Heart left ventricle (tissue), 16 donors: Measurements from ENCODE around the gene DYSF. TPM values are rescaled to one million over a fixed set of nuclear protein-coding genes. Genes with fewer than 3 reads are reported as not detected.

Experiments used
- ATAC-seq, 4 donors: fragments of 200-7000 bp; cut with Tn5 transposase; one replicate each; pipeline ENCODE4 v1.9.1; 2020 to 2022; ENCODE audit warnings: moderate library complexity in 4 of 4, mild to moderate bottlenecking in 3 of 4, moderate number of reproducible peaks in 1 of 4
- DNase-seq, 5 donors: peaks; one replicate each; pipeline ENCODE4 v3.0.0-alpha.2; 2020
- H3K27ac ChIP-seq, 12 donors: fragments of 200-600 bp; sonication (generic) in 4 of 12; one replicate each; pipeline versions ENCODE4 v1.5.0 to v1.8.0; 2016 to 2022; ENCODE audit warnings: mild to moderate bottlenecking in 2 of 12
- H3K27me3 ChIP-seq, 9 donors: fragments of 200-600 bp; sonication (generic) in 2 of 9; one replicate each; pipeline versions ENCODE4 v1.5.1 to v1.8.0; 2016 to 2022; ENCODE audit warnings: mild to moderate bottlenecking in 3 of 9
- H3K36me3 ChIP-seq, 9 donors: fragments of 200-600 bp; sonication (generic) in 2 of 9; one replicate each; pipeline versions ENCODE4 v1.5.0 to v1.8.0; 2018 to 2022; ENCODE audit warnings: mild to moderate bottlenecking in 2 of 9
- H3K4me1 ChIP-seq, 12 donors: fragments of 200-600 bp; sonication (generic) in 4 of 12; one replicate each; pipeline versions ENCODE4 v1.5.0 to v1.8.0; 2016 to 2022; ENCODE audit warnings: mild to moderate bottlenecking in 3 of 12
- H3K4me3 ChIP-seq, 12 donors: fragments of 200-600 bp; sonication (generic) in 4 of 12; one replicate each; pipeline versions ENCODE4 v1.5.0 to v1.8.0; 2017 to 2022; ENCODE audit warnings: mild to moderate bottlenecking in 9 of 12, moderate library complexity in 4 of 12
- H3K9me3 ChIP-seq, 12 donors: fragments of 200-600 bp; sonication (generic) in 4 of 12; one replicate each; pipeline versions ENCODE4 v1.5.0 to v1.8.0; 2016 to 2022; ENCODE audit warnings: mild to moderate bottlenecking in 1 of 12
- CTCF ChIP-seq, 12 donors: fragments of 200-600 bp; sonication (generic) in 4 of 12; IDR thresholded peaks; one replicate each; pipeline versions ENCODE4 v1.5.0 to v1.8.0; 2018 to 2022; ENCODE audit warnings: antibody characterized with exemption in 12 of 12, mild to moderate bottlenecking in 5 of 12
- POLR2A ChIP-seq, 2 donors: fragments of 450-650 bp; IDR thresholded peaks; one replicate each; pipeline ENCODE4 v1.6.1; 2017; ENCODE audit warnings: antibody characterized with exemption in 2 of 2, mild to moderate bottlenecking in 2 of 2, moderate library complexity in 2 of 2
- WGBS, 4 donors: extraction: QIAGEN DNeasy Blood & Tissue Kit in 2 of 4; methylation state at CpG; one replicate each; pipeline versions ENCODE4 v1.1.5 to v1.1.7; 2013 to 2018; 5-methylcytosine and 5-hydroxymethylcytosine counted together
- intact Hi-C, 10 donors: fragments of 100-400 bp; cut with DNase I; formaldehyde crosslinking; loops; one replicate each; pipeline versions ENCODE4 v1.11.1 to v1.14.2; 2022
- polyA plus RNA-seq, 2 donors: library from polyadenylated mRNA; stranded (reverse); fragments of 200-250 nt; gene quantifications; one replicate each; pipeline ENCODE4 v1.2.3, GENCODE V29; 2013
- total RNA-seq, 9 donors: library from RNA; depleted of rRNA in 2 of 9; stranded (reverse); fragments of >200 nt in 2 of 9; fragmentation: NEBNext Ultra II Directional in 3 of 9; extraction: Animal tissue kit (Norgen Biotek cat#: 25700) in 3 of 9; gene quantifications; one replicate each; pipeline versions ENCODE4 v1.1.0 to v1.2.4, GENCODE V29; 2016 to 2023
- donor health status: ischemic (EF 13 %, LVEDD 7.1; RV severe dilation, severe dysfunction).
- donor health status: healthy with polysubstance abuse.
- donor health status: DM: no; HTN: yes; CAD: no.
- donor health status: DM: no; HTN: no; CAD: no.
- donor health status: ischemic (EF 25% LVEDD 6.9; RV normal size, moderate dysfunction).
- donor health status: ischemic (EF 25% LVEDD 5.7; RV mildly dilated, moderate dysfunction).
- donor health status: healthy.
- donor health status: DM: yes; HTN: yes; CAD: no.
- donor health status: ischemic (EF 35%, LVEDD 5.7; RV mildly dilated, moderate dysfunction).
- donor health status: nonischemic (EF 11% LVEDD 7.7; RV severe dilation, severe dysfunction).
- donor health status: DM: yes; HTN: yes; CAD: no.
- donor health status: PGD.
- donor health status: ischemic (EF 29% LVEDD 5.4; RV normal size, mild dysfunction).
- donor health status: nonischemic (EF 23%, LVEDD 6.1; RV moderate dilation, normal function).

Gene DYSF
- total and polyA plus RNA-seq, 11 donors: 25.5 to 99.9 (median 78.6) TPM

- intact Hi-C loops: loop anchor here in 2 of 10 donors (5.0 to 10.0 kb wide), 2 partner anchors 1044 to 1217 kb away; no protein-coding TSS in a partner anchor
- no peak for TF ChIP-seq POLR2A (IDR thresholded peaks at IDR 0.05)
- no peaks in the 10 kb centered on the region for H3K4me1 ChIP-seq
- no peak for ATAC-seq
- H3K36me3 ChIP-seq: peaks cover 0 to 55% (median 28%) of the 10 kb centered on the region in 9 donors
- WGBS, 4 donors: 90 to 95% (median 92%) methylated on average over 3 of the region's 3 CpGs
- no peaks in the 10 kb centered on the region for H3K27me3 ChIP-seq
- peaks cover 0 to 5% (median 0%) of the 10 kb centered on the region in 12 donors for H3K9me3 ChIP-seq
- no peak overlapping the region for H3K4me3 ChIP-seq
- H3K27ac ChIP-seq: no peak overlapping the region
- DNase-seq: no peak
These were observed 84.9 kb downstream of the DYSF start for GRCh38 chr2:71538241-71538640.

- no peak for DNase-seq
- no peaks in the 10 kb centered on the region for H3K27me3 ChIP-seq
- no peak overlapping the region for H3K27ac ChIP-seq
- no peaks in the 10 kb centered on the region for H3K4me1 ChIP-seq
- H3K36me3 ChIP-seq: peaks cover 0 to 51% (median 28%) of the 10 kb centered on the region in 9 donors
- WGBS, 4 donors: 88 to 91% (median 89%) methylated on average over 12 of the region's 12 CpGs
- no peak overlapping the region for H3K4me3 ChIP-seq
- peak in 1 of 4 donors; percentile 50 for ATAC-seq
- intact Hi-C loops: loop anchor here in 2 of 10 donors (5.0 to 10.0 kb wide), 2 partner anchors 1044 to 1216 kb away; no protein-coding TSS in a partner anchor
- TF ChIP-seq POLR2A (IDR thresholded peaks at IDR 0.05) (no peak), CTCF (IDR thresholded peaks at IDR 0.05) (no peak)
- peaks cover 0 to 5% (median 0%) of the 10 kb centered on the region in 12 donors for H3K9me3 ChIP-seq
These were observed 85.4 kb downstream of the DYSF start for GRCh38 chr2:71538656-71539265.

- DNase-seq (no peak), ATAC-seq (no peak)
- Histone ChIP-seq H3K4me3 (no peak overlapping the region), H3K4me1 (peaks cover 0 to 13% (median 7%) of the 10 kb centered on the region in 12 donors), H3K36me3 (peaks cover 0 to 32% (median 10%) of the 10 kb centered on the region in 9 donors), H3K27me3 (no peaks in the 10 kb centered on the region), H3K27ac (no peak overlapping the region), H3K9me3 (peaks cover 0 to 5% (median 0%) of the 10 kb centered on the region in 12 donors)
- intact Hi-C loops: loop anchor here in 8 of 10 donors (10.0 kb wide), 5 partner anchors 64 to 1204 kb away; no protein-coding TSS in a partner anchor
- WGBS, 4 donors: 93 to 100% (median 96%) methylated on average over 1 of the region's 1 CpG
- no peak for TF ChIP-seq POLR2A (IDR thresholded peaks at IDR 0.05)
- no peak for TF ChIP-seq CTCF (IDR thresholded peaks at IDR 0.05)
These were observed 87.5 kb downstream of the DYSF start for GRCh38 chr2:71540818-71541217.

- peak overlapping the region; percentile 9 to 76 (median 69) for H3K27ac ChIP-seq
- H3K4me3 ChIP-seq: peak overlapping the region in 6 of 12 donors; percentile 6 to 27 (median 20)
- ATAC-seq (peak; percentile 55 to 87 (median 64)), DNase-seq (peak in 2 of 5 donors; percentile 41 to 51)
- intact Hi-C loops: loop anchor here (2.0 to 10.0 kb wide), 18 partner anchors 57 to 1200 kb away; partner anchors contain the start of gene CYP26B1 (in 2 of the 10)
- no peak for TF ChIP-seq CTCF (IDR thresholded peaks at IDR 0.05)
- no peak for TF ChIP-seq POLR2A (IDR thresholded peaks at IDR 0.05)
- H3K4me1 ChIP-seq: peaks cover 0 to 15% (median 8%) of the 10 kb centered on the region in 12 donors
- H3K36me3 ChIP-seq: peaks cover 0 to 3% (median 0%) of the 10 kb centered on the region in 9 donors
- no peaks in the 10 kb centered on the region for H3K27me3 ChIP-seq
- WGBS, 4 donors: 52 to 65% (median 54%) methylated on average over 9 of the region's 9 CpGs
- peaks cover 0 to 5% (median 0%) of the 10 kb centered on the region in 12 donors for H3K9me3 ChIP-seq
These were observed 91.7 kb downstream of the DYSF start for GRCh38 chr2:71544919-71545571.
